Activated B cell treated with CpG ODN at 0.5 μM for 24 hours (primary cell): ENCODE measurements around the gene TREML1. TPM values are rescaled to one million over a fixed set of nuclear protein-coding genes. Genes with fewer than 3 reads are reported as not detected.

Source experiments
- ATAC-seq: fragments of 200-7000 bp; cut with Tn5 transposase; one replicate; pipeline ENCODE4 v1.10.0; 2021; ENCODE audit warnings: low read depth, mild to moderate bottlenecking, moderate library complexity
- CTCF ChIA-PET: fragments of 350-600 bp; sonication (Branson Sonifier 250); formaldehyde crosslinking; loops from one replicate; lab custom pipeline; 2021; ENCODE audit warnings: antibody characterized with exemption; lab: Charles Lee
- POLR2A ChIA-PET: fragments of 350-600 bp; sonication (Branson Sonifier 250); formaldehyde crosslinking; loops from one replicate; lab custom pipeline; 2021; ENCODE audit warnings: antibody characterized with exemption; lab: Charles Lee
- DNase-seq: peaks from one replicate; pipeline ENCODE4 v3.0.0; 2022
- H3K27ac Mint-ChIP-seq: one replicate; pipeline ENCODE4 v1.8.0; 2020; ENCODE audit warnings: mixed read lengths
- H3K27me3 Mint-ChIP-seq: one replicate; pipeline ENCODE4 v1.8.0; 2021; ENCODE audit warnings: mixed read lengths
- H3K36me3 Mint-ChIP-seq: one replicate; pipeline ENCODE4 v1.8.0; 2021; ENCODE audit warnings: low read depth, mixed read lengths
- H3K4me1 Mint-ChIP-seq: one replicate; pipeline ENCODE4 v1.8.0; 2021; ENCODE audit warnings: mixed read lengths
- H3K4me3 Mint-ChIP-seq: one replicate; pipeline ENCODE4 v1.8.0; 2020; ENCODE audit warnings: mild to moderate bottlenecking, mixed read lengths
- H3K9me3 Mint-ChIP-seq: one replicate; pipeline ENCODE4 v1.8.0; 2020; ENCODE audit warnings: mixed read lengths
- intact Hi-C: fragments of 100-400 bp; cut with micrococcal nuclease; formaldehyde crosslinking; loops from one replicate; pipeline ENCODE4 v1.15.1; 2024
- total RNA-seq: library from RNA; stranded (reverse); gene quantifications from 2 replicates; pipeline ENCODE4 v1.2.3, GENCODE V29; 2022
- TF ChIP-seq, protein P1 (sequence below): fragments of 200-600 bp; IDR thresholded peaks from one replicate; pipeline ENCODE4 v1.8.0; 2022; ENCODE audit warnings: antibody characterized with exemption, mild to moderate bottlenecking

Gene TREML1
- total RNA-seq, 1 donor from 2014 or later = not detected

DNA sequence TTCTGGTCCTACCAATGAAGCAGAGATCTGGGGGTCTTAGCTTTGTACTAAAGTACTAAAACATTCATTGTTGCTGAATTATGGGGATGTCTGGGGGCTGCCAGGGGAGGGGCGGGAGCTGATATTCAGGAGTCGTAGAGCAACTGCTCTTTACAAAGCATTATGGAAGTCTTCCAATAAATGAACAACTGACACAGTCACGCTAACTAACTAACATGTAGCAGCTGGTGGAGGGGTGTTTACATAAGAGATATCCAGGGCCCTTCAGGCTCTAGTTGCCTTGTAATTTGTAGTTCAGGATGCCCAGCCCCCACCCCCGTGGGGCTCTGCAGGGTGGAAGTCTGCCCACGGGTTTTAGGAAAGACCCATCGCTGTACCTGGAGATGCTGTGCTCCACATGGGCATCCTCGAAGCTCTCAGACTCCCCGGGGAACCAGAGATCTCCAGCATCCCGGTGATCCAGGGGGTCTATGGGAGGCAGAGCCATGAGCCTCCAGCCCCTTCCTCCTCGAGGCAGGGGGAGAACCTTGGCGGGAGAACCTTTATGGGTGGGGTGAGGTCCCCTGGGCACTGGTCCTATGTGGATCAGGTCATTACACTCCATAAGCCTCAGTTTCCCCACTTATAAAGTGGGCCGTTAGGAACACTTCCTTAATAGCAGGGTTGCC lies 5.4 kb upstream of the TREML1 start:
- DNase-seq = no peak
- intact Hi-C loops = no loop called here
- ATAC-seq = no peak
- ChIA-PET POLR2A (no interaction called here), CTCF (no interaction called here)
- TF ChIP-seq, protein P1, sequence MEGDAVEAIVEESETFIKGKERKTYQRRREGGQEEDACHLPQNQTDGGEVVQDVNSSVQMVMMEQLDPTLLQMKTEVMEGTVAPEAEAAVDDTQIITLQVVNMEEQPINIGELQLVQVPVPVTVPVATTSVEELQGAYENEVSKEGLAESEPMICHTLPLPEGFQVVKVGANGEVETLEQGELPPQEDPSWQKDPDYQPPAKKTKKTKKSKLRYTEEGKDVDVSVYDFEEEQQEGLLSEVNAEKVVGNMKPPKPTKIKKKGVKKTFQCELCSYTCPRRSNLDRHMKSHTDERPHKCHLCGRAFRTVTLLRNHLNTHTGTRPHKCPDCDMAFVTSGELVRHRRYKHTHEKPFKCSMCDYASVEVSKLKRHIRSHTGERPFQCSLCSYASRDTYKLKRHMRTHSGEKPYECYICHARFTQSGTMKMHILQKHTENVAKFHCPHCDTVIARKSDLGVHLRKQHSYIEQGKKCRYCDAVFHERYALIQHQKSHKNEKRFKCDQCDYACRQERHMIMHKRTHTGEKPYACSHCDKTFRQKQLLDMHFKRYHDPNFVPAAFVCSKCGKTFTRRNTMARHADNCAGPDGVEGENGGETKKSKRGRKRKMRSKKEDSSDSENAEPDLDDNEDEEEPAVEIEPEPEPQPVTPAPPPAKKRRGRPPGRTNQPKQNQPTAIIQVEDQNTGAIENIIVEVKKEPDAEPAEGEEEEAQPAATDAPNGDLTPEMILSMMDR = no peak
- Mint-ChIP-seq H3K4me1 (peaks cover 2% of the 10 kb centered on the region), H3K4me3 (no peak overlapping the region), H3K36me3 (no peaks in the 10 kb centered on the region), H3K27ac (no peak overlapping the region), H3K9me3 (no peaks in the 10 kb centered on the region), H3K27me3 (peaks cover 14% of the 10 kb centered on the region)

DNA sequence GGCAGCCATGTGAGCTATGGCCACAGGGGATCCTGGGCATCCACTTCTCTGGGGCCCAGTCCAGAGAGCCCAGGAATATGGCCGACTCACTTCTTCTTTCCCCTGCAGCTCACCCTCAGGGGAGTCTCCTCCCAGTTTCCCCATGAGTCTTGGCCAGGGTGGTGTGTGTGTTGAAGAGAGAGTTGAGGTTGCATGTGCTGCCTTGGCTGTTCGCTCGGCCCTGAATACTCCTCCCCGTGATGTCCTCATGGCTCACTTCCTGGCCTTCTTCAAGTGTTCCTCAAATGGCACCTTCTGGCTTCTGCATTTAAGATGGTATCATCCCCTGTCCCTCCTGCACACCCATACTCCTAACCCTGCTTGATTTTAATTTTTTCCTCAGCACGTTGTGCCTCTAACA lies 3.2 kb upstream of the TREML1 start:
- CTCF ChIA-PET = no interaction called here
- H3K4me1 Mint-ChIP-seq = no peaks in the 10 kb centered on the region
- peaks cover 9% of the 10 kb centered on the region for H3K27me3 Mint-ChIP-seq
- H3K36me3 Mint-ChIP-seq = no peaks in the 10 kb centered on the region
- intact Hi-C loops = no loop called here
- POLR2A ChIA-PET = no interaction called here
- no peak overlapping the region for H3K4me3 Mint-ChIP-seq
- TF ChIP-seq, protein P1 = no peak
- ATAC-seq = no peak
- no peaks in the 10 kb centered on the region for H3K9me3 Mint-ChIP-seq
- DNase-seq = no peak
- no peak overlapping the region for H3K27ac Mint-ChIP-seq

DNA sequence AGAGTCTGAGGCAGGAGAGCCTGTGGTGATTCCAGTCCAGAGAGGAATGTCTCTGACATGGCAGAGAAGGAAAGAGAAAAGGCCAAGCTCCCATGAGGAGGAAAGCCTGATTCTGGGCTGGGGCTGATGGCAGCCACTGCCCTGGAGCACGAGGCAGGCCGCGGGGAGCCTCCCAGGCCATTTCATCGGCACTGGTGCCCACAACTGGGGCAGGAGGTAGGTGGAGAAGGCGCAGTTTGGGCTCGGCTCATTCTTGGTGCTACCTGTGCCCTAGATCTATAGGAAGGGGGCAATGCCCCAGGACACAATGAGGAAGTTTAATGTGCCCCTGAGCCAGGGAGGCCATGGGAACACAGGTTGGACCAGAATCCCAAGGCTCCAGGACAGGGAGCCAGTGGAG lies 2.6 kb upstream of the TREML1 start:
- ATAC-seq (no peak), DNase-seq (no peak)
- TF ChIP-seq, protein P1 = no peak
- H3K4me1 Mint-ChIP-seq = no peaks in the 10 kb centered on the region
- intact Hi-C loops = no loop called here
- no peak overlapping the region for H3K27ac Mint-ChIP-seq
- H3K9me3 Mint-ChIP-seq = no peaks in the 10 kb centered on the region
- no peaks in the 10 kb centered on the region for H3K36me3 Mint-ChIP-seq
- peaks cover 3% of the 10 kb centered on the region for H3K27me3 Mint-ChIP-seq
- ChIA-PET CTCF (no interaction called here), POLR2A (no interaction called here)
- no peak overlapping the region for H3K4me3 Mint-ChIP-seq

DNA sequence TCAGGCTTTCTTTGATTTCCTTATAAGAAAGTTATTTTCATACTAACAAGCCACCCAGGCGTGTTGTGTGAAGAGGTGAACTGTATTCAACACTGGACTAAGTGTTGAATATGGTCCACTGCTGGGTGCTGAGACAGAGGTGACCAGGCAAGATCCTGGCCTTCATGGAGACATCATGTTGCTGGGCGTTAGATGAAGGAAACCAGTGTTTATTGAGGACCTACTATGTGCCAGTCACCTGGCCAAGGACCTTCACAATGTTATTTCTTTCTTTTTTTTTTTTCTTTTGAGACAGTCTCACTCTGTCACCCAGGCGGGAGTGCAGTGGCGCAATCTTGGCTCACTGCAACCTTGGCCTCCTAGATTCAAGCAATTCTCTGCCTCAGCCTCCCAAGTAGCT lies 1.9 kb upstream of the TREML1 start:
- no peaks in the 10 kb centered on the region for H3K4me1 Mint-ChIP-seq
- H3K36me3 Mint-ChIP-seq = no peaks in the 10 kb centered on the region
- intact Hi-C loops = no loop called here
- ChIA-PET POLR2A (no interaction called here), CTCF (no interaction called here)
- no peak for ATAC-seq
- TF ChIP-seq, protein P1 = no peak
- H3K4me3 Mint-ChIP-seq = no peak overlapping the region
- no peak overlapping the region for H3K27ac Mint-ChIP-seq
- H3K9me3 Mint-ChIP-seq = no peaks in the 10 kb centered on the region
- no peak for DNase-seq
- peaks cover 3% of the 10 kb centered on the region for H3K27me3 Mint-ChIP-seq

DNA sequence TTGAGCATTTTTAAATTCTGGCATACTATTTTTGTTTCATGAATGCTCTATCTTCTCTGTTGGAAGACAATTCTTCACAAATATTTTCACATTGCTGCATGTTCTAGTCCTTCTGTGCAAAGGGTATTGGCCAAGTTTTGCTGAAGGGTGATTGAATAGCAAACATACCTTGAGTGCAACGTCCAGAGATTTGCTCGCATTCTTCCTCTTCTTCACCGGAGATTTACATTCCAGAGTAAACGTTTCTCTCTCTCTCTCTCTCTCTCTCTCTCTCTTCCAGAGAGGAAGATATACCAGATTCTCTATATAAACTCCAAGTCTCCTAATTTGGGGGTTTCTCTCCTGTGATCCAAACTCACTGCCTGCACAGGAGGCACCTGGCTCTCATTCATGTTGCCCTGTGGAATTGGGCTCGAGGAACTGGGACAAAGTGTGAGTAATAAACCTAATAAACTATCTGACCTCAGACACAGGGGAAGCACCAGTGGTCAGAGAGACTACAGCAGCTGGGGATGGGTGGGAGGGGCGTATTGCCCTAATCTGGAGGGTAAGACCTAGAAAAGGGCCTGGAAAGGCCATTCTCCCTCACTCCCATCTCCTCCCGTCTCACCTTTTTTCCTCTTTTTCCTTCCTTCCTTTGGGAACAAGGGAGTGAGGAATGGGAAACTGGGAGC lies 1.1 kb upstream of the TREML1 start:
- CTCF ChIA-PET = no interaction called here
- intact Hi-C loops = no loop called here
- no peaks in the 10 kb centered on the region for H3K4me1 Mint-ChIP-seq
- DNase-seq (no peak), ATAC-seq (no peak)
- peaks cover 3% of the 10 kb centered on the region for H3K27me3 Mint-ChIP-seq
- TF ChIP-seq, protein P1 = no peak
- H3K27ac Mint-ChIP-seq = no peak overlapping the region
- no peak overlapping the region for H3K4me3 Mint-ChIP-seq
- H3K9me3 Mint-ChIP-seq = no peaks in the 10 kb centered on the region
- H3K36me3 Mint-ChIP-seq = no peaks in the 10 kb centered on the region
- POLR2A ChIA-PET = no interaction called here
